GM18868 (cell line): ENCODE data around the gene OR3A2.
"Not testable (repeated sequence)": the region's sequence is repeated elsewhere in the genome, so short reads cannot be mapped to it uniquely, and the experiment has no call there.

Experiments used
- ATAC-seq: cut with Tn5 transposase; IDR thresholded peaks from one replicate; pipeline ENCODE4 v1.9.1; 2021; ENCODE audit warnings: mild to moderate bottlenecking, moderate library complexity; ENCODE audit not compliant: unreplicated experiment

Gene OR3A2

GRCh38 chr17:3385869-3386816 lies at the start of gene OR3A2:
TSS of gene OR3A2 (minus strand) at chr17:3386308.
- ATAC-seq = no peak

DNA sequence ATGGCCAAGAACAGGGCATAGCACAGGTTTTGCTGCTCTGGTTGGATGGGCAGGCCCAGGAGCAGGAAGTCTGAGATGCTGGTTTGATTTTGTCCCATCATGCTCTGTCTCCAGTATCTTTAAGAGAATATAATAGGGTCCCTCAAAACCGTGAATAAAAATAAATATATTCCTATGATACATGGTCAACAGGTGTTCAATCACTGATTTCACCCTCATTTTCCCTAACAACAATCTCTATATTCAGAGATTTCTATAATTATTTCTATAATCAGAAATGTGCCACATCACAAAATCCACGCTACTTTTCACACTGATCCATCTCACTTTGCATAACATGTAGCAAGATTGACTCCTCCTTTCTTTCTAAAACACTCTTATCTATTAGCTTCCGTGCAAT lies 47.6 kb upstream of the OR3A2 start, which contains the start of gene OR1E2:
OR1E2 (minus strand) TSS at position 101 of the 400 bp plus-strand sequence; CDS start at position 101, 0 bp downstream.
- no peak for ATAC-seq

- ATAC-seq = not testable (repeated sequence)
Observed at GRCh38 chr17:3433215-3433614, 47.1 kb upstream of the OR3A2 start.

- ATAC-seq = no peak
Observed at GRCh38 chr17:3418222-3418621, 32.1 kb upstream of the OR3A2 start.

DNA sequence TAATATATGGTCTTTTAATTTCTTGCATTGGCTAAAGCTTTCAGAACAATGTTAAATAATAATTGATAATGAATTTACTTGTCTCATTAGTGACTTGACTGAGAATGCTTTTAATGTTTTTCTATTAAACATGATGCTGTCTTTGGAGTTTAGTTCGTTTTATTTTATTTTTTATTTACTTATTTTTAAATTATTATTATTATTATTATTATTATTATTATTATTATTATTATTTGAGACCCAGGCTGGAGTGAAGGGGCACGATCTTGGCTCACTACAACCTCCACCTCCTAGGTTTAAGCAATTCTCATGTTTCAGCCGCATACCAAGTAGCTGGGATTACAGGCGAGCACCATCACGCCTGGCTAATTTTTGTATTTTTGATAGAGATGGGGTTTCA lies 29.5 kb upstream of the OR3A2 start:
- no peak for ATAC-seq

DNA sequence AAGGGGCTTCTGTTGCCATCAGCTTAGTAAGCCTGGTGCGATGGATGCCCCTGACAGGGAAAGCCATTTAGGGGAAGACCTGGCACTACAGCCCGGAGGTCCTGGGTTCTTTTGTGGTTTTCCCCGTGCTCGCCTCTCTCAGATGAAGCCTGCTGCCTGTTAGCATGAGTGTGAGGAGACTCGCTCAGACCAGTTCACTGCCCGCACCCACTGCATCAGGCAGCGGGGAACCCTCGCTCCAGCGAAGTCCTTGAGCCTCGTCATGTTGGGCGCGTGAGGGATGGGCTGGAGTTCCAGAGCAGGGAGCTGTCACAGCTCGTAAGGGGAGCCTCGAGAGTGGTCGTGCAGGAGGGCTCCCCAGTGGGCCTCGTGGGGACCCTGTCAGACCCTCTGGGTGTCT lies 26.1 kb upstream of the OR3A2 start:
- ATAC-seq = not testable (repeated sequence)

DNA sequence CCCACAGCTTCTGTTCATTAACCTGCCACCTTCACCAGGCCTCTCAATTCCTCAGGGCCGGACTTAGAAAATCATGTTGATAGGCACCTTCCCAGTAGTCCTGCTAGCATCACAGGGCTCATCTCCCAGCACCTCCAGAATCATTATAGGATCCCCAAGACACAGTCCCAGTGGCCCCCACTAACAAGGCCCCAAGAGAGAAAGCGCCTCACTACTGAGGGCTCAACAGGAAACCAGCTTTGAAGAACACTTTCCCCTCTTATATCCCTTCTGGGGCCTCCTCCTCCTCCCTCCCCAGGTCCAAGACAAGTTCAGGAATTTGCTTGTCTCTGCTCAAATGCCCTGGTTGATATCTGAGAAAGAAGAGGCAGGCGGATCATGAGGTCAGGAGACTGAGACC lies 25.0 kb upstream of the OR3A2 start, which contains the start of gene OR3A3:
OR3A3 (plus strand) TSS at position 301 of the 400 bp plus-strand sequence.
- no peak for ATAC-seq

- ATAC-seq = not testable (repeated sequence)
Observed at GRCh38 chr17:3403856-3404255, 17.7 kb upstream of the OR3A2 start.

- ATAC-seq = no peak
Observed at GRCh38 chr17:3401786-3402185, 15.7 kb upstream of the OR3A2 start.

GRCh38 chr17:3400055-3400454 lies 13.9 kb upstream of the OR3A2 start:
- ATAC-seq = no peak

DNA sequence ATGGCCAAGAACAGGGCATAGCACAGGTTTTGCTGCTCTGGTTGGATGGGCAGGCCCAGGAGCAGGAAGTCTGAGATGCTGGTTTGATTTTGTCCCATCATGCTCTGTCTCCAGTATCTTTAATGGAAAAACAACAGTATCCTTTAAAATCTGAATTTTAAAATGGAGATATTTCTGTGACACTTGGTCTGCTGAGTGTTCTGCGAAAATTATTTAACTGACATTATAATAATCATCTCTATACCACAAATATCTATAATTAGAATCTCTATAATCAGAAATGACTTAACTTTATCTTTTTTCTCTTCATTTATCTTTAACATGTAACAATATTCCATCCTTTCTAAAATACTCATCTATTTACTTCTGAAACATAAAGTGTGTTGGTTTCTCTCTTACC lies 12.2 kb upstream of the OR3A2 start, which contains the start of gene OR1E1:
OR1E1 (minus strand) TSS at position 101 of the 400 bp plus-strand sequence; CDS start at position 101, 0 bp downstream.
- no peak for ATAC-seq

GRCh38 chr17:3397801-3398200 lies 11.7 kb upstream of the OR3A2 start:
- ATAC-seq = not testable (repeated sequence)

DNA sequence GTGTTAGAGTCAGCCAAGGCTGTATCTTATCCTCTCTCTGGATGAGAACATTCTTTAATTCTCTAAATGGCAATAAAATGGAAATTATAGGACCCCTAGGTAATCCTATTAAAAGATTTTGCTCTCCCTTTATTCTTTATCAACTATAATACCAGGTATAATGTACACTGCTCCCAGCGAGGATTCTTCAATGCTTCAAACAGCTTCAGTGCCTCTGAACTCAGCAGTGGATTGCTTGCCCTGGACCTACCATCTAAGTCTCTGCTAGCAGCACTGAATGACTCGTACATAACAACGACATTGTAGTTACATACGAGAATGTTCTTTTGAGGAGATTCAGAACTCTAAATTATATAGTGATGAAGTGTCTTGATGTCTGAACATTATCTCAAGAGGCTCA lies 3.7 kb upstream of the OR3A2 start:
- ATAC-seq = no peak

DNA sequence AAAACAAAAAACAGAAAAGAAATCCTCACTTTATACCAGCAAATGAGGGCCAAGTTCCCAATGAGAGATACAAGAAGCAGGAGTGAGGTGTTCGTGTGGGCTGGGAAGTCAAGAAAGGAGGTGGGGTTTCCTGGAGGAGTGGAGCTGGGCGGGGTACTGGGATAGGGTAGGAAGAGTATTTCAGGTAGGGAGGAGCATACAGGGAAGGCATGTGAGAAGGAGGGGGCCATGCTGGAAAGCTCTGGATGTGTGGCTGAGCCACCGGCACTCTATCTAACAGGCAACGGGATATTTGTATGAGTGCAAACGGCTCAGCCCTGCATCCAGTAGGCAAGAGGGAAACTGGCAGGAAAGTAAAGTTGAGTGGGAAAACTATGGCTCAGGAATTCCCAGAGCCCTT lies 4.2 kb downstream of the OR3A2 start:
- no peak for ATAC-seq

GRCh38 chr17:3378321-3378720 lies 7.8 kb downstream of the OR3A2 start:
- no peak for ATAC-seq

DNA sequence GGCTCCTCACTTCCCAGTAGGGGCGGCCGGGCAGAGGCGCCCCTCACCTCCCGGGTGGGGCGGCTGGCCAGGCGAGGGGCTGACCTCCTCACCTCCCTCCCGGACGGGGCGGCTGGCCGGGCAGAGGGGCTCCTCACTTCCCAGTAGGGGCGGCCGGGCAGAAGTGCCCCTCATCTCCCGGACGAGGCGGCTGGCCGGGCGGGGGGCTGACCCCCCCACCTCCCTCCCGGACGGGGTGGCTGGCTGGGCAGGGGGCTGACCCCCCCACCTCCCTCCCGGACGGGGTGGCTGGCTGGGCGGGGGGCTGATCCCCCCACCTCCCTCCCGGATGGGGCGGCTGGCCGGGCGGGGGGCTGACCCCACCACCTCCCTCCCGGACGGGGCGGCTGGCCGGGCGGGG lies 14.9 kb downstream of the OR3A2 start:
- not testable (repeated sequence) for ATAC-seq

GRCh38 chr17:3342782-3343181 lies 43.3 kb downstream of the OR3A2 start:
- not testable (repeated sequence) for ATAC-seq

DNA sequence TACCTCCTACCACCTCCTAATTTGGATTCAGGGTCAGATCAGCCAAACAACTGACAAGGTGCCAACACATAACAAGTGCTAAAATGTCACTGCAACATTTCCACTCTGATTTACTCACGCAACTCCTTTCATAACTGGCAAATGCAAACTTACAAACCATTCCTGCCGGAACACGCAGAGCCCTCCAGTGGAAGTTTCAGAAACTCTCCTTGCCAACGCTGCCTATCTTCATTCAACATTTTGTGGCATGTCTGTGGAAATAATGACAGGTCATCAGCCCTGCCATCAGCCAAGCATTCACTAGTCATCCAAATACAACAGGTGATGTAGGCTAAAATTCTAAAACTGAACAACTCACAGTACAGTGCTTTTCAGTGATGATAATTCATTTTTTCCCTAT lies 50.2 kb downstream of the OR3A2 start:
- no peak for ATAC-seq

DNA sequence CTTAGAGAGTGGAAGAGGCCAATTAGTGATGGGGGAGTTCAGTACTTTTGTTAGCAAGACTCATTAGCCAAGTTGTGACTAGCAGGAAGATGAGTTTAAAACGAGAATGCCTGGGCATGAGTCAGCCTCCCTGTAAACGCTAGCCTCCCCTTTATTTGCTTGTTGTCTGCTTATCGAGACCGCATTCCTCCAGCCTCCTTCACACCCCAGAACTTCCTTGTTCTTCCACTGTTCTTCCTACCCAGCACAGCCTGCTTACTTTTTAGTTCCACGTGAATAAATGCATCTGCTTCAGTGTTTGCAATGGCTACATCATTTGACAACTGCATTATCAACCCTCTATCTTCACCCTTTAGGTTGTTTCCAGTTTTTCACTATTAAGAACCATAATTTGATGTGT lies 67.8 kb downstream of the OR3A2 start:
- no peak for ATAC-seq

GRCh38 chr17:3316836-3317235 lies 69.3 kb downstream of the OR3A2 start:
- no peak for ATAC-seq

GRCh38 chr17:3308603-3309002 lies 77.5 kb downstream of the OR3A2 start:
- no peak for ATAC-seq

- ATAC-seq = no peak
Observed at GRCh38 chr17:3298260-3298659, 87.8 kb downstream of the OR3A2 start, which contains the start of gene OR3A1. TSS of gene OR3A1 (minus strand) at chr17:3298360. CDS start at chr17:3292582, 5,778 bp downstream.
